Hematopoietic multipotent progenitor cell (in vitro differentiated cells): ENCODE data around the gene PLEKHD1. TPM values are rescaled to one million over a fixed set of nuclear protein-coding genes. Genes with fewer than 3 reads are reported as not detected.

Experiments
- DNase-seq, 3 donors: peaks; one replicate each; pipeline ENCODE4 v3.0.0-alpha.2; 2011 to 2015; ENCODE audit warnings: low read depth in 2 of 3, low spot score in 2 of 3
- total RNA-seq: library from RNA; depleted of rRNA; stranded (reverse); fragments of >200 nt; gene quantifications from one replicate; pipeline ENCODE4 v1.2.3, GENCODE V29; 2012

Gene PLEKHD1
- total RNA-seq, 1 donor: under 0.01 TPM

- no peak for DNase-seq
Observed at GRCh38 chr14:69505338-69506240, 21.1 kb downstream of the PLEKHD1 start.

GRCh38 chr14:69506241-69506595 is 21.7 kb downstream of the PLEKHD1 start:
- DNase-seq: no peak

- no peak for DNase-seq
Observed at GRCh38 chr14:69518289-69519101, 34.0 kb downstream of the PLEKHD1 start.

- no peak for DNase-seq
Observed at GRCh38 chr14:69519204-69520100, 34.9 kb downstream of the PLEKHD1 start.

- DNase-seq: no peak
Observed at GRCh38 chr14:69522026-69522425, 37.5 kb downstream of the PLEKHD1 start.

- no peak for DNase-seq
Observed at GRCh38 chr14:69525896-69526295, 41.4 kb downstream of the PLEKHD1 start.

GRCh38 chr14:69527635-69528034 is 43.1 kb downstream of the PLEKHD1 start:
- DNase-seq: no peak

- no peak for DNase-seq
Observed at GRCh38 chr14:69528143-69528542, 43.6 kb downstream of the PLEKHD1 start.

GRCh38 chr14:69528930-69529329 is 44.4 kb downstream of the PLEKHD1 start:
- no peak for DNase-seq

GRCh38 chr14:69529563-69529962 is 45.0 kb downstream of the PLEKHD1 start:
- DNase-seq: no peak

GRCh38 chr14:69530095-69530494 is 45.6 kb downstream of the PLEKHD1 start:
- DNase-seq: no peak

- DNase-seq: no peak
Observed at GRCh38 chr14:69531135-69531534, 46.6 kb downstream of the PLEKHD1 start.

GRCh38 chr14:69532561-69533340 is 48.2 kb downstream of the PLEKHD1 start:
- DNase-seq: peak in 1 of 3 donors; percentile 18

- DNase-seq: no peak
Observed at GRCh38 chr14:69535230-69535848, 50.8 kb downstream of the PLEKHD1 start.

GRCh38 chr14:69536971-69537370 is 52.4 kb downstream of the PLEKHD1 start:
- no peak for DNase-seq

GRCh38 chr14:69537900-69538299 is 53.4 kb downstream of the PLEKHD1 start:
- DNase-seq: no peak

GRCh38 chr14:69538766-69539165 is 54.2 kb downstream of the PLEKHD1 start:
- DNase-seq: no peak

GRCh38 chr14:69539631-69540410 is 55.3 kb downstream of the PLEKHD1 start:
- no peak for DNase-seq
